Measurements from ENCODE around the gene AFF3. TPM values are rescaled to one million over a fixed set of nuclear protein-coding genes. Genes with fewer than 3 reads are reported as not detected.

The AFF3 gene
- total and polyA plus RNA-seq, 2 of the 4 experiments (the other 2 are of a cell fraction) = 12.9 to 14.3 TPM

- peak overlapping the region; percentile 31; the same call in 2 of the 3 replicates for H2BK15ac ChIP-seq (ENCODE audit: low read depth, low read length)
- no peak overlapping the region for H3K4me2 ChIP-seq (ENCODE audit: low read depth, low read length)
- peak overlapping the region; percentile 36; the same call in 1 of the 2 replicates for H3K14ac ChIP-seq (replicated peaks; ENCODE audit: low read depth, low read length)
- no peak overlapping the region for H3K27ac ChIP-seq (ENCODE audit: insufficient read depth, low read length)
- no peak overlapping the region; the same call in 1 of the 2 replicates for H4K5ac ChIP-seq (ENCODE audit: low read depth, low read length)
- peak overlapping the region; percentile 33; the same call in 1 of the 2 replicates for H3K18ac ChIP-seq (ENCODE audit: low read depth, low read length)
- no peak overlapping the region for H2AFZ ChIP-seq (replicated peaks; ENCODE audit: low read length, poor library complexity)
- no peak overlapping the region for H3K56ac ChIP-seq (ENCODE audit: extremely low read depth, insufficient read depth, low read length)
- no peak overlapping the region for H3K4me3 ChIP-seq (ENCODE audit: insufficient read depth, low read depth, low read length)
- dilution Hi-C loops (cut with HindIII; ENCODE audit: low sequenced_read_pairs, unreplicated experiment) = no loop called here
- no peaks in the 10 kb centered on the region for H3K27me3 ChIP-seq (ENCODE audit: control insufficient read depth, insufficient read depth, low read length)
- H2BK120ac ChIP-seq (ENCODE audit: low read depth, low read length) = peak overlapping the region; percentile 51; the same call in 1 of the 2 replicates
- intact Hi-C loops (cut with micrococcal nuclease) = no loop called here
- H4K20me1 ChIP-seq (ENCODE audit: insufficient read depth, low read length) = no peaks in the 10 kb centered on the region
- no peak overlapping the region for H2AK9ac ChIP-seq (replicated peaks; ENCODE audit: low read depth, low read length, poor library complexity)
- H3K9me1 ChIP-seq (ENCODE audit: insufficient read depth, low read length) = peaks cover 19% of the 10 kb centered on the region
- ChIA-PET POLR2A (ENCODE audit: unreplicated experiment) (no interaction called here), CTCF (no interaction called here)
- peaks cover 15% of the 10 kb centered on the region for H3K4me1 ChIP-seq (ENCODE audit: control insufficient read depth, insufficient read depth, low read length)
- no peak overlapping the region for H3K9ac ChIP-seq (ENCODE audit: low read depth, low read length)
- H3K4ac ChIP-seq (ENCODE audit: low read depth, low read length) = peak overlapping the region; percentile 45
- H3K9me3 ChIP-seq (ENCODE audit: control insufficient read depth, insufficient read depth, low read length) = no peaks in the 10 kb centered on the region
- DNase-seq = no peak
- H3K23ac ChIP-seq (ENCODE audit: low read depth, low read length) = 0 out of 2 replicates have a peak overlapping the region, but pooled peaks have one; percentile 48
- in situ Hi-C loops (cut with MboI; ENCODE audit: low sequenced_read_pairs) = no loop called here
- H4K8ac ChIP-seq (ENCODE audit: low read depth in 2 of 2, low read length in 2 of 2) = peak overlapping the region in 1 of 2 experiments; percentile 10; a peak in 1 of 4 replicates
- peak overlapping the region; percentile 20 for H2AK5ac ChIP-seq (ENCODE audit: low read depth, low read length)
- no TSS peak for BruUV-seq (replicated peaks)
- H2BK5ac ChIP-seq (ENCODE audit: low read depth, low read length, poor library complexity, severe bottlenecking) = peak overlapping the region; percentile 27
- ATAC-seq (ENCODE audit: low read depth) = no peak
- peaks cover 7 to 23% of the 10 kb centered on the region in 2 experiments; a peak in 2 of 4 replicates for H3K79me1 ChIP-seq (ENCODE audit: low read depth in 1 of 2, low read length in 2 of 2)
- H2BK20ac ChIP-seq (ENCODE audit: low read depth, low read length) = peak overlapping the region; percentile 2; the same call in 1 of the 2 replicates
- TF ChIP-seq BHLHE40 (IDR thresholded peaks at IDR 0.05; ENCODE audit: low read depth, low read length) (no peak), MAZ (IDR thresholded peaks at IDR 0.05; ENCODE audit: borderline replicate concordance, low read depth, low read length) (no peak), CEBPB (IDR thresholded peaks at IDR 0.05; ENCODE audit: low read depth, low read length) (no peak), FOS (IDR thresholded peaks at IDR 0.05; ENCODE audit: low read depth, low read length) (no peak), USF2 (IDR thresholded peaks at IDR 0.05; ENCODE audit: low read depth, low read length) (no peak), CTCF (conservative IDR thresholded peaks at IDR 0.05; ENCODE audit: low read depth, low read length) (no peak)
- H4K91ac ChIP-seq (ENCODE audit: insufficient read depth, low read depth, low read length) = peak overlapping the region; percentile 61
- H3K36me3 ChIP-seq (ENCODE audit: control insufficient read depth, insufficient read depth, low read length) = no peaks in the 10 kb centered on the region; the same call in 1 of the 2 replicates
- no CpG with 5 or more reads among the region's 1 CpG for WGBS, 2 experiments (ENCODE audit: extremely low coverage in 2 of 2, insufficient read length in 1 of 2)
Observed at GRCh38 chr2:99756059-99756458, 386.3 kb downstream of the AFF3 start.

Measured in IMR-90 (cell line).